SK-N-MC (cell line): ENCODE measurements around the gene CLMP.

Experiments
- EZH2 ChIP-seq: fragments of 200-600 bp; sonication (generic); IDR thresholded peaks from one replicate; pipeline ENCODE4 v1.6.1; 2017; ENCODE audit warnings: antibody characterized with exemption
- POLR2AphosphoS5 ChIP-seq: IDR thresholded peaks from 2 replicates; pipeline ENCODE4 v1.6.1; 2012; ENCODE audit warnings: mild to moderate bottlenecking, low read depth, low read length, borderline replicate concordance

GRCh38 chr11:123211149-123211852 is 16.3 kb upstream of the CLMP start:
- TF ChIP-seq POLR2AphosphoS5 (no peak), EZH2 (no peak)
